ENCODE results near the gene SLC25A5. TPM values are rescaled to one million over a fixed set of nuclear protein-coding genes. Genes with fewer than 3 reads are reported as not detected.
A peak's percentile ranks its signal among the peaks of the same experiment; 100 is the strongest.

The SLC25A5 gene
- total and polyA plus RNA-seq, 11 donors, result 48.7 to 590 (median 176) TPM

DNA sequence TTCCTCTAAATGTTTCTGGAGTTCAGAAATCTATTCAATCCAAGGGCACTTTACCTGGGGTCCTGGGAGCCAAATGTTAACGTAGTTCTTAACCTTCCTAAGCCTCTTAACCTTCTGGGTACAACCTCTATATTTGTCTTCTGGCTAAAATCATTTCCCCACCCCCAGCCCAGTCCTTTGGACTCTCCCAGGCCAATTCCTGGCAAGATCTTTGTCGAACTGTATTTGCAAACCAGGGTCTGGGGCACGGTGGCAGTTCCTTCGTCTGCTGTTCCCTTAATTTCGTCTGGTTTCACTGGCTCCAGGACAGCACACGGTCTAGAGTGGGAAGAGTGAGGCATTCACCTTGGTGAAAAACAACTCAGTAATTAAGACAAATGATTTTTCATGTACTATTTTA lies 811 bp upstream of the SLC25A5 start:
- Histone ChIP-seq H3K36me3 (peaks cover 0 to 26% (median 16%) of the 10 kb centered on the region in 9 donors), H3K27me3 (no peaks in the 10 kb centered on the region), H3K27ac (peak overlapping the region in 7 of 12 donors; percentile 47 to 99 (median 97)), H3K4me3 (peak overlapping the region in 6 of 12 donors; percentile 77 to 100 (median 90)), H3K9me3 (no peaks in the 10 kb centered on the region), H3K4me1 (peaks cover 0 to 16% (median 0%) of the 10 kb centered on the region in 12 donors)
- intact Hi-C loops (cut with DNase I), result loop anchor here in 2 of 10 donors (5.0 to 10.0 kb wide), 2 partner anchors 40 to 233 kb away; partner anchors contain the start of gene PGRMC1 (in 1 of the 2)
- DNase-seq, result no peak
- no peak for ATAC-seq
- 75 to 88% (median 83%) methylated on average over 6 of the region's 6 CpGs for WGBS, 4 donors
- TF ChIP-seq, protein P1, sequence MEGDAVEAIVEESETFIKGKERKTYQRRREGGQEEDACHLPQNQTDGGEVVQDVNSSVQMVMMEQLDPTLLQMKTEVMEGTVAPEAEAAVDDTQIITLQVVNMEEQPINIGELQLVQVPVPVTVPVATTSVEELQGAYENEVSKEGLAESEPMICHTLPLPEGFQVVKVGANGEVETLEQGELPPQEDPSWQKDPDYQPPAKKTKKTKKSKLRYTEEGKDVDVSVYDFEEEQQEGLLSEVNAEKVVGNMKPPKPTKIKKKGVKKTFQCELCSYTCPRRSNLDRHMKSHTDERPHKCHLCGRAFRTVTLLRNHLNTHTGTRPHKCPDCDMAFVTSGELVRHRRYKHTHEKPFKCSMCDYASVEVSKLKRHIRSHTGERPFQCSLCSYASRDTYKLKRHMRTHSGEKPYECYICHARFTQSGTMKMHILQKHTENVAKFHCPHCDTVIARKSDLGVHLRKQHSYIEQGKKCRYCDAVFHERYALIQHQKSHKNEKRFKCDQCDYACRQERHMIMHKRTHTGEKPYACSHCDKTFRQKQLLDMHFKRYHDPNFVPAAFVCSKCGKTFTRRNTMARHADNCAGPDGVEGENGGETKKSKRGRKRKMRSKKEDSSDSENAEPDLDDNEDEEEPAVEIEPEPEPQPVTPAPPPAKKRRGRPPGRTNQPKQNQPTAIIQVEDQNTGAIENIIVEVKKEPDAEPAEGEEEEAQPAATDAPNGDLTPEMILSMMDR (IDR thresholded peaks at IDR 0.05), result no peak
- no peak for TF ChIP-seq POLR2A (IDR thresholded peaks at IDR 0.05)

DNA sequence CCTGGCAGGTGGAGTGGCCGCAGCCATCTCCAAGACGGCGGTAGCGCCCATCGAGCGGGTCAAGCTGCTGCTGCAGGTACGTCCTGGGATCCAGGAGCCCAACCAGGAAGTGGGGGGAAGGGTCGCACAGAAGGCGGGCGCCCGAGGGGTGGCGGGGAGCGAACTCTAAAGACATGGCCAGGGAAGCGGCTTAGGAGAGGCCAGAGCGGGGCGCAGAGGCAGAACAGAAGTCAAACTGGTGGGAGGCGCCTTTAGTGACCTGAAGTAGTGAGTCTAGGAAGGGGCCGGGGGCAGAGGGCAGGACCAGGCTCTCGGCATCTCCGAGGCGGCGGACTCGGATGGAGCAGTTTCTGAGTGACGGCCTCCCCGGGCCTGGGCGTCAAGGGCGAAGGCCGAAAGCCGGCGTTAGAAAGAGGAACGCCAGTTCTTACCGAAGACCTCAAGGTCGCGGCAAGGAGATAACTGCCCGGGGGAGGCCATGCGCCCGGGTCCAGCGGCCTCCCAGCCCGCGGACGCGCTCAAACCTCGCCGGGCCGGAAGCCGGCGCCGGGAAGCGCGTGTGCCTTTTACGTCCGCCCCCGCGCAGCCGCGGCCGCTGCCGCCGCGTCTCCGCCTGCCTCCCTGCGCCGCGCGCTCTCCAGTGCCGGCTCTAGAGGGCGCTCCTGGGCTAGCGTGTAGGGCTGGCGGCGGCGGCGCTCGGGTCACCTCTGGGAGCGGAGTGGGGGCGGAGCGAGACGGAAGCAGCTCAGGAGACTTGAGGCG lies 488 bp downstream of the SLC25A5 start:
- Histone ChIP-seq H3K27ac (peak overlapping the region; percentile 91 to 99 (median 97)), H3K36me3 (peaks cover 0 to 26% (median 16%) of the 10 kb centered on the region in 9 donors), H3K4me1 (peaks cover 0 to 16% (median 0%) of the 10 kb centered on the region in 12 donors), H3K4me3 (peak overlapping the region; percentile 73 to 100 (median 85)), H3K27me3 (no peaks in the 10 kb centered on the region), H3K9me3 (no peaks in the 10 kb centered on the region)
- 0 to 53% (median 26%) methylated on average over 44 to 78 of the region's 78 CpGs for WGBS, 4 donors
- TF ChIP-seq POLR2A (IDR thresholded peaks at IDR 0.05), result peak in 1 of 2 donors; percentile 52
- TF ChIP-seq, protein P1 (IDR thresholded peaks at IDR 0.05), result peak; percentile 56 to 88 (median 74)
- intact Hi-C loops (cut with DNase I), result loop anchor here in 2 of 10 donors (1.0 to 10.0 kb wide), 3 partner anchors 41 to 234 kb away; partner anchors contain the start of gene PGRMC1 (in 1 of the 2)
- DNase-seq (peak; percentile 87 to 93 (median 89)), ATAC-seq (peak; percentile 77 to 89 (median 87))

DNA sequence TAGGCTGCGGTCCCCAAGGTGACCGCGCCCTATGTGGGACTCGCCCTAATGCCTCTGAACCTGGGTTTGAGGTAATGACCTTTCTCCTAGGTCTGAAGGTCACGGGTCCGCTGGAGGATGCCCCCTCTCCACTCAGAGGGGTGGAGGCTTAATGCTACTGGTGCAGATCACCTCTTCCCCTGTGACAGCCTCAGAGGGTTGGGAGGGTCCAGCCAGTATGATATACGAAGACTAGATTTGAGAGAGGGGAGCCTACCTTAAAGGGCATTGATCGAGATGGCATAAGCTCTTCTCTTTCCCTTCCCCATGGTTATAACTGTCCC lies 1.0 kb downstream of the SLC25A5 start:
- WGBS, 4 donors, result 3 to 60% (median 29%) methylated on average over 7 to 8 of the region's 8 CpGs
- Histone ChIP-seq H3K4me1 (peaks cover 0 to 16% (median 0%) of the 10 kb centered on the region in 12 donors), H3K9me3 (no peaks in the 10 kb centered on the region), H3K27ac (peak overlapping the region; percentile 91 to 99 (median 96)), H3K4me3 (peak overlapping the region; percentile 73 to 100 (median 85)), H3K27me3 (no peaks in the 10 kb centered on the region), H3K36me3 (peaks cover 0 to 26% (median 16%) of the 10 kb centered on the region in 9 donors)
- intact Hi-C loops (cut with DNase I), result loop anchor here in 2 of 10 donors (1.0 to 10.0 kb wide), 3 partner anchors 42 to 234 kb away; partner anchors contain the start of gene PGRMC1 (in 1 of the 2)
- no peak for TF ChIP-seq POLR2A (IDR thresholded peaks at IDR 0.05)
- TF ChIP-seq, protein P1 (IDR thresholded peaks at IDR 0.05), result no peak
- DNase-seq, result no peak
- ATAC-seq, result peak in 1 of 4 donors; percentile 8

All from heart left ventricle (tissue), 16 donors.